HL-60/S4 treated with phorbol 12-myristate 13-acetate at 8.2 ng/mL for 4 days and 3 days (cell line): Measurements from ENCODE around the gene TOR1AIP1.
"Not testable (repeated sequence)": the region's sequence is repeated elsewhere in the genome, so short reads cannot be mapped to it uniquely, and the experiment has no call there.

Experiments used
- in situ Hi-C: fragments of 300-500 bp; cut with MboI; formaldehyde crosslinking; loops from 2 replicates; pipeline ENCODE4 v1.15.0; 2022; ENCODE audit warnings: low sequenced_read_pairs

Gene TOR1AIP1

GRCh38 chr1:179935909-179936496 is 53.9 kb downstream of the TOR1AIP1 start:
- in situ Hi-C loops = no loop called here

GRCh38 chr1:179937668-179938254 is 55.7 kb downstream of the TOR1AIP1 start:
- in situ Hi-C loops = no loop called here

- in situ Hi-C loops = no loop called here
These were observed 56.7 kb downstream of the TOR1AIP1 start for GRCh38 chr1:179938752-179939151.

GRCh38 chr1:179939941-179940340 is 57.9 kb downstream of the TOR1AIP1 start:
- in situ Hi-C loops = no loop called here

GRCh38 chr1:179941454-179941853 is 59.4 kb downstream of the TOR1AIP1 start:
- in situ Hi-C loops = no loop called here

- in situ Hi-C loops = no loop called here
These were observed 68.6 kb downstream of the TOR1AIP1 start for GRCh38 chr1:179950651-179951050.

- in situ Hi-C loops = no loop called here
These were observed 69.5 kb downstream of the TOR1AIP1 start for GRCh38 chr1:179951383-179952144.

GRCh38 chr1:179952186-179952585 is 70.1 kb downstream of the TOR1AIP1 start:
- in situ Hi-C loops = no loop called here

- in situ Hi-C loops = no loop called here
These were observed 71.9 kb downstream of the TOR1AIP1 start for GRCh38 chr1:179953974-179954492.

GRCh38 chr1:179954493-179955286 is 72.6 kb downstream of the TOR1AIP1 start, which contains the start of gene CEP350:
CEP350 (plus strand) TSS chr1:179954810; CDS start chr1:179986182, 31,372 bp downstream.
- in situ Hi-C loops = no loop called here

- in situ Hi-C loops = no loop called here
These were observed 73.2 kb downstream of the TOR1AIP1 start for GRCh38 chr1:179955287-179955680.

GRCh38 chr1:179955731-179956130 is 73.6 kb downstream of the TOR1AIP1 start:
- in situ Hi-C loops = no loop called here

- in situ Hi-C loops = no loop called here
These were observed 76.3 kb downstream of the TOR1AIP1 start for GRCh38 chr1:179958359-179958758.

- in situ Hi-C loops = not testable (repeated sequence)
These were observed 80.1 kb downstream of the TOR1AIP1 start for GRCh38 chr1:179962168-179962567.

- in situ Hi-C loops = no loop called here
These were observed 84.5 kb downstream of the TOR1AIP1 start for GRCh38 chr1:179966551-179966950.

- in situ Hi-C loops = no loop called here
These were observed 86.4 kb downstream of the TOR1AIP1 start for GRCh38 chr1:179968284-179968993.

- in situ Hi-C loops = no loop called here
These were observed 87.2 kb downstream of the TOR1AIP1 start for GRCh38 chr1:179968994-179969919.
